GM18868 (cell line): Measurements from ENCODE around the gene PLOD1.
"Not testable (repeated sequence)": the region's sequence is repeated elsewhere in the genome, so short reads cannot be mapped to it uniquely, and the experiment has no call there.

Source experiments
- ATAC-seq: cut with Tn5 transposase; IDR thresholded peaks from one replicate; pipeline ENCODE4 v1.9.1; 2021; ENCODE audit warnings: mild to moderate bottlenecking, moderate library complexity; ENCODE audit not compliant: unreplicated experiment

Gene PLOD1

DNA sequence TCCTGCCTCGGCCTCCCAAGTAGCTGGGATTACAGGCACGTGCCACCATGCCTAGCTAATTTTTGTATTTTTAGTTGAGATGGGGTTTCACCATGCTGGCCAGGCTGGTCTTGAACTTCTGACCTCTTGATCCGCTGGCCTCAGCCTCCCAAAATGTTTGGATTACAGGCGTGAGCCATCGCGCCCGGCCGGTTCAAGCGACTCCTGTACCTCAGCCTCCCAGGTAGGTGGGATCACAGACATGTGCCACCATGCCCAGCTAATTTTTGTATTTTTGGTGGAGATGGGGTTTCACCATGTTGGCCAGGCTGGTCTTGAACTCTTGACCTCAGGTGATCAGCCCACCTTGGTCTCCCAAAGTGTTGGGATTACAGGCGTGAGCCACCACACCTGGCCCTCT lies 1.2 kb downstream of the PLOD1 start:
- not testable (repeated sequence) for ATAC-seq

DNA sequence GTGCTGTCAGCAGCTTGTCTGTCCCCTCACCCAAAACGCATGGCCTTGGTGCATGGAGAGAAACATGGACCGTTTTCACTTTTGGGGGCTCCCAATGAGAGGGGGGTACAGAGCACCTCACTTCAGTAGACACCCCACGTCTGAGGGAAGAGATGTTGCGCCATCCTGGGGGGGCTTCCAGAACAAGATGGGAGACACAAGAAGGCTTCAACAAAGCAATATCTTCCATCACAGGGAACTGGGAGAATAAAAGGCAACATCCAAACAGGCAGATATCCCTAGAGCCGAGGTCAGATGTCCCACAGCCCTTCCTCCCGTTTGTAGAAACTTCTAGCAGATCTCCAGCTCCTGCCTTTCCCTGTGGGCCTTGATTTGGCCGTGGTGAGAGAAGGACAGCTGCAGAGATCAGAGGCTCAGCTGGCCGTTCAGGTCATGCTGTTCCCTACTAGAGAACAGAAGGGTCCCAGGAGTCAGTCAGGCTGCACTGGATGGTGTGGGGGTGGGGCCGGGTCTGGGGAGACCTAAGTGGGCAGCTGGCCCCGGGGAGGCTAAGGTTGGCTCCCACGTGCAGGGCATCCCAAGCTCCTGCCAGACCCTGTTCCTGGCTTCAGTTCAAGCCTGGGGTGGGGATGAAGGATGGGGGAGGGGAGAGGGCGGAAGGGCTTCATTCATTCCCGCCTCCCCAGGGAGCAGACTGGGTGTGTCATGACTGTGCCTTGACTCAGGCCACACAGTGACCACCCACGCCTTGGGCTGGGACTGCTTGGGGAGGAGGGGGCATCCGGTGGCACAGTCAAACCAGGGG lies 4.4 kb downstream of the PLOD1 start:
- no peak for ATAC-seq

DNA sequence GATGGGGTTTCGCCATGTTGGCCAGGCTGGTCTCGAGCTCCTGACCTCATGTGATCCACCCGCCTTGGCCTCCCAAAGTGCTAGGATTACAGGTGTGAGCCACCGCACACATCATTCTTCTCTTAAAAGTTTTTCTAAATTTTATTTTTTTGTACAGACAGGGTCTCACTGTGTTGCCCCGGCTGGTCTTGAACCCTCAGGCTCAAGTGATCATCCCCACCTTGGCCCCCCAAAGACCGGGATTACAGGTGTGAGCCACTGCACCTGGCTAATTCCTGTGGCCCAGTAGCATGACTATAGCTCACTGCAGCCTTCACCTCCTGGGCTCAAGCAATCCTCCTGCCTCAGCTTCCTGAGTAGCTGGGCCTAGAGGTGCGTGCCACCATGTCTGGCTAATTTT lies 5.3 kb downstream of the PLOD1 start:
- not testable (repeated sequence) for ATAC-seq

DNA sequence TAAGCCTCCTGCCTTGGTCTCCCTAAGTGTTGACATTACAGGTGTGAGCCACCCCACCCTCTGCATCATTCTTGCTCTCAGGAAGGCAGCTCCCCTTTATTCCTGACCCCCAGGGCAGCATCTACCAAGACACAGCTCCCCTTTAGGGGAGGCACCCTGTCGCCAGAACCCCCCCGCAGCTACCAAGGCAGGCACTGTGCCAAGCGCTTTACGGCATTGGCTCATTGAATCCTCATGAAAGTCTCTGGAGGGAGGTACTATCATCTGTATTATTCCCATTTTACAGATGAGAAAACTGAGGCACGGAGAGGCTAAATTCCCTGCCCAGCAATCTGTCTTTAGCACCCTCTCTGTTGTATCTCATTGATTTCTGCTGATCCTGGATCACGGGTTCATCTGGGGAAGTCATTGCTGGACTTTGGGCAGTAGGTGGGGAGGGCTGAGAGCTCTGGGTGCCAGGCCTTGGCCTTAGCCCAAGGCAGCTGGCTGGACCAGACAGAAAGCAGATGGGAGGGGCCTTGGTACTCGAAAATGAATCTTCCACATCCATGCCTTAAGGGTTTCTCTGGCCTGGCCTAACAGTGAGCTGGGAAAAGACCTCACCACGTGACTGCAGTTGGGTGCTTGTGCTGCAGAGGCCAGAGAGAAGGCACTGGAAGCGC lies 5.9 kb downstream of the PLOD1 start:
- no peak for ATAC-seq

DNA sequence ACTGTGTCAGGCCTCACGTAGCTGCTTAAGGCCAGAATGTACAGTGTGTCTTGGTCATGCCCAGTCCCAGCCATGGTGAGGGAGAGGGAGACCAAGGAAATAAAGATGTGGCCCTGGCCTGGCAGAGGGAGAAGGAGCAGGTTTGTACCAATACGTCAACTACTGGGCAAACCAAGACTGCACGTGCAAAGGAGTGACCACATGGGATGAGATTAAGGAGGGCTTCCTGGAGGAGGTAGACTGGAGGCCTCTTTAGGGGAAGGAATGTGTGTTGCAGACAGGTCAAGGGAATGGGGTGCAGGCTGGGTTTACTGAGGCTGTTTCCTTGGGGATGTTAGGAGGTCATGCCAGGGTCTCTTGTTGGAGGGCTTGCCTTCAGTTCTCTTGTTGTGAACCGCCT lies 7.8 kb downstream of the PLOD1 start:
- no peak for ATAC-seq

DNA sequence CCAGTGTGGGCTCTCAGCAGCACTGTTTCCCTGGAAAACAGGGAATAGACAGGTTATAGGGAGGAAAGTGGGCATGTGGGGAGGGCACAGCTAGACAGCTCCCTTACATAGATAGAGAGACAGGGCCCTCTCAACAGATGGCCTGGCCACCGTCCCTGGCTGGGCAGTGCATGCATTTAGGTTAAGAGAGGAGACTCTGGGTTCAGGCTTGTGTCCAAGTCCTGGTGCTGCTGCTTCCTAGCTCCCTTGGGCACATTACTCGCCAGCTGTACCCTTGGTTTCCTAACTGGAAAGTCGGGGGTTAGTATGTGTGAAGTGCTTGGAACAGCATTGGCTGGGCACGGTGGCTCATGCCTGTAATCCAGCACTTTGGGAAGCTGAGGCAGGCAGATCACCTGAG lies 9.1 kb downstream of the PLOD1 start:
- ATAC-seq = no peak

DNA sequence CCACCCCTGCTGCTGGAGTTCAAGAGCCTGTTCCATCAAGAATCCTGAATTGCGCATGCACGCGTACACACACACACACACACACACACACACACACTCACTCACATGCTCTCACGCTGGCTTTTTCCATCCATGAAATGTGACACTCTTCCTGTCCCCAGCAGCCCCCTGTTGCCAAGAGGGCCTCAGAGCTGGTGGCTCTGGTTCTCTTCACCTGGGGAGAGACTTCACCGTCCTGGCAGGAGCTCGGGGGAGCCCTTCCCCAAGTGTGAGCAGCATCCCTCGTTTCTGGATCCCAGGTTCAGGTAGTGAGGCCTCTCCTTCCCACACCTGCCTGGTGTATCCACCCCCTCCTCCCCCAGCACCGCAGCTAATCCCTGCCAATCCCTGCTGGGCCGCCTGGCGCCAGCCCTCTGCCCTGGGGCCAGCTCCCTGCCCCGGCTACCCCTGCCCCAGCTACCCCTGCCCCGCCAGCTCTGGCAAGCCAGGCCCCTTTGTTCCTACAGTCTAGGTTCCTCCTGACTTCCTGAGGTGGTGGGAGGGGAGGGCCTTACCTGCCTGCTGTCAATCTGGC lies 9.9 kb downstream of the PLOD1 start:
- ATAC-seq = no peak

DNA sequence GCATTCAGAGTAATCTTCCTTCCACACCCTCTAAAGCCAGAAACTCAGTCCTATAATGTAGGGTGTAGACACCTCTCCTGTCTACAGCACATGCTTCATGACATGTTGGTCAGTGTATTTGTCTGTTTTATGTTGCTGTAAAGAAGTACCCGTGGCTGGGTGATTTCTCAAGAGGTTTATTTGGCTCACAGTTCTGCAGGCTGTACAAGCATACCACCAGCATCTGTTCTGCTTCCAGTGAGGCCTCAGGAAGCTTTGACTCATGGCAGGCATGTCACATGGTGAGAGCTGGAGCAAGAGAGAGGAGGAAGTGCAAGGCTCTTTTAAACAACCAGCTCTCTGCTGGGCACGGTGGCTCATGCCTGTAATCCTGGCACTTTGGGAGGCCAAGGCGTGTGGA lies 12.1 kb downstream of the PLOD1 start:
- ATAC-seq = no peak

DNA sequence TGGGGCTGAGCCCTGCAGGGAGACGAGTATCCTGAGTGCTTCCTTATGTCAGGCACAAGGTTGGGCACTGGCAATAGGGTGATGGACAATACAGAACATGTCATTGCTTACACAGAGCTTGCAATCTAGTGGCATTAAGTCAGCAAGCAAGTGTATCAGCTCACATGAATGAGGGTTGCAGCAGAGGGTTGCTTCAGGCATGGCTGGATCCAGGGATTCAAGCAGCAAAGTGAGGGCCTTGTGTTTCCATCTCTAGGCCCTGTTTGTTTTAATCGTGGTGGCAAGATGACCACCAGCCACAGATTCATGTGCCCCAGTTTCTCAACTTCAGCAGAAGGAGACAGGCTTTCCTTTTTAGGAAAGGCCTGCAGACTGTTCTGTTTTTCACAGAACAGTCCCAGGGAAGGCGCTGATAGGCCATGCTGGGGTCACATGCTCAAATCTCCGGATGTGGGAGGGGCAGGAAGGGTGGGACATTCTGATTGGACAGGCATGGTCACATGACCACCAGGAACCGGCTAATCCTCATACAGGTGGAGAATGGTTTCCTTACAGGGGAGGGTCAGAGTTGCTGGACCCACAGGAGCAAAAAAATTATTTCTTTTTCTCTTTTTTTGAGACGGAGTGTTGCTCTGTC lies 14.4 kb downstream of the PLOD1 start:
- no peak for ATAC-seq

DNA sequence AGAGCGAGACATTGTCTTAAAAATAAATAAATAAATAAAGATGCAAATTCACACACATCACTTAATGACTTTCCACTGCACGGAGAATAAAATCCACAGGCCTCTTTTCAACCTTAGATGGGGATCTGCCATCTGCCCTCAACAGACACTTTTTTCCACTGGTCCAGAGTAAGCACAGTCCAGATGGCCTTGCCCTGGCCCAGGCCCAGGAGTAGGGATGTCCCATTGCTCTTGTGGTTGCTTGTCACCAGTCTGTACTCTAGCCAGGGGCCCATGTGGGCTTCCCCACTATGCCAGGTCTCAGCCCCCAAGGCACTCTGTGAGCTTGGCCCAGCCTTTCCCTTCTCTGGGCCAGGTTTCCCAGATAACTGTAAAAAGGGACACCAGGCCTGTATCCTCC lies 17.4 kb downstream of the PLOD1 start:
- no peak for ATAC-seq

DNA sequence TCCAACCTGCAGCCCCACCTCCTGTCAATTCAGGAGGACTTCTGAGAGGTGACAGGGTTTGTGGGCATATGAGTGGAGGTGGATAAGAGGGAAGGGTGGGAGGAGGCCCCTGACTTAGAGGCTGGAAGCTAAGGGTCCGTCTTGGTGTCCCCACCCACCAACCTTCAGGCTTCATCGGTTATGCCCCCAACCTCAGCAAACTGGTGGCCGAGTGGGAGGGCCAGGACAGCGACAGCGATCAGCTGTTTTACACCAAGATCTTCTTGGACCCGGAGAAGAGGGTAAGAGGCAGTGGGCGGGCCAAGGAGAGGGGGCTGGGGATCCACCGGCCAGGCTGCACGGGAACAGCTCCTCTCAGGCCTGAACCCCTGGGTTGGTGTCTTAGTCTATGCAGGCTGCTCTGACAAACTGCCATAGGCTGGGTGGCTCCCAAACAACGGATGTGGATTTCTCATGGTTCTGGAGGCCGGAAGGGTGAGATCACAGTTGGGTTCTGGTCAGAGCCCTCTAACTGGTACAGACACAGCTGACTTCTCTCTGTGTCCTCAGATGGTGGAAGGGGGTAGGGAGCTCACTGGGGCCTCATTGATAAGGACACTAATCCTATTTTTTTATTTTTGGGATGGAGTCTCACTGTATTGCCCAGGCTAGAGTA lies 18.1 kb downstream of the PLOD1 start:
- no peak for ATAC-seq

DNA sequence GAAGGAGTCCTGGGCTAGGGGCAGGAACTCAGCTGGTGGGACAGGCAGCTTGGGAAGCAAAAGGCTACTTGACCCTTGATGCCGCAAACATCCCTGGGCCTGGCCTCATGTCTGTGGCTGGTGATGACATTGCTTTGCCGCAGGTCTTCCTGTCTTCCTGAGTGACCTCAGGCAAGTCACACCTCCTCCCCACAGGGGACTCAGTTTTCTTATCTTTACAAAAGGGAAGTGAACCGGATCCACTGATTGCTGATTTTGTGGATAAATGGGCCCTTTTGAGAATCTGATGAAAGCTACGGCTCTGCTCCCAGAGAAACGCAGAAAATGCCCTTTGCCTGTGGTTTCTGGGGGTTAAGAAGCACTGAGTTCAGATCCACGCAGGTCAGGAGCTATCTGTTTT lies 20.7 kb downstream of the PLOD1 start:
- no peak for ATAC-seq

DNA sequence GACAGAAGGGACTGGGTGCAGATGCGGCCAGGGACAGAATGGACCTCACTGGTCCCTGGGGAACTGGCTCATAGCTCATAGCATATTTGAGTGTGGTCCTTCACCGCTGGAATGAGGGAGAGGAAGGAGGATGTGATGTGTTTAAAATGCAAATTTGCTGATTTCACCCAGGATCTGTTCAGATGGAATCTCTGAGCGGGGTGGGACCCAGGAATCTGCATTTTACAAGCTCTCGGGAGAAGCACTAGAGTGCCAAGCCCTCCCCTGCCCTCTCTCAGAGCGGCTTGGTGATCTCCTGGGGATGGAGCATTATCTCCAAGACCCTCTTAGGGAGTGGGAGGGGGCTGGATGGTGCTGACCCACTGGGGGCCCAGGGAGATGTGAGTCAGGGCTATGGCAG lies 22.9 kb downstream of the PLOD1 start:
- ATAC-seq = no peak

DNA sequence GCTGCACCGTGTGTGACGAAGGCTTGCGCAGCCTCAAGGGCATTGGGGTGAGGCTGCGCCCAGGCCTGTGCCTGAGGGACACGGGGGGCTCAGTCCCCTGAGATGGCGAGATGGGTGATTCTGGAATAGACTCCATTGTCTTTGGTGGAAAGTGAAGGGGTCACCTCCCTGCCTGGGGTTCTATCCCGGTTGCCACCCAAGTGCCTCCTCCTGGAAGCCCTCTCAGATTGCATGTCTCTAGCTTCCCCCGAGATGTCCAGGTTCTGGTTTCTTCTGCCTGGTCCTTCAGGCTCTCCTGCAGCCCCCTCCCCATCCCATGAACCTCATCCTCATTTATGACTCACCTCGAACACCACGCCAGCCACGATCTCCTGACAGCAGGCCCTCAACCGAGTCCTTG lies 23.4 kb downstream of the PLOD1 start:
- ATAC-seq = no peak

DNA sequence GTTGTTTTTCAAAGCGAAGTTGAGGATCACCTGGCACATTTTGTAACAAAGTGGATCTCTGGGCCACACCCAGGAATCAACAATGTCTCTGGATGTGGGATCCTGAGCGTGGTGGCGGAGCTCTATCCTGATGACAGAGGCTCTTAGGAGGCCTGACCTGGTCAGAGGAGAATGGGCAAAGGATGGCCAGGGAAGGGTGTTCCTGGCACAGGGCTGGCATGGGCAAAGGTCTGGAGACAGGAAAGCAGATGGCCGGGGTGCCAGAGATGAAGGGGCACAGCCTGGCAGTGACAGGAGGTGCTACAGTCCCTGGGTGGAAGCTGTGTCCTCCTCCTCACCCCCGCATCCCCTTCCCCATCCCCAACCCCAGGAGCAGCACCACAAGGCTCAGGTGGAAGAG lies 25.8 kb downstream of the PLOD1 start:
- no peak for ATAC-seq

DNA sequence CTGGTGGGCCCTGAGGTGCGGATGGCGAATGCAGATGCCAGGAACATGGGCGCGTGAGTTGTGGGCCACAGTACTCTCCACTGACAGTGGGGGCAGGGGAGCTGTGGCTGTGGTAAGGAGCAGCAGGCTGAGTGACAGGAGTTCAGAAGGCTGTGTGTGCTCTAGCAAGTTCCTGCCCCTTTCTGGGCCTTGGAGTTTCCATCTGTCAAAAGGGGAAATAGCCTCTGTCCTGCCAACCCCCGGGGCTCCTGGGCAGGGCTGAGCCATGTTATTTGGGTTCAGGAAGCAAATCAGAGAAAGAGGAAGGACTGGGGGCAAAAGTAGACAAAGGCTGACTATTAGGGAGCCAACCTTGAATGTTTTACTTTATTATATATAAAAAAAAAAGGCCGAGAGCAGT lies 26.2 kb downstream of the PLOD1 start:
- no peak for ATAC-seq

DNA sequence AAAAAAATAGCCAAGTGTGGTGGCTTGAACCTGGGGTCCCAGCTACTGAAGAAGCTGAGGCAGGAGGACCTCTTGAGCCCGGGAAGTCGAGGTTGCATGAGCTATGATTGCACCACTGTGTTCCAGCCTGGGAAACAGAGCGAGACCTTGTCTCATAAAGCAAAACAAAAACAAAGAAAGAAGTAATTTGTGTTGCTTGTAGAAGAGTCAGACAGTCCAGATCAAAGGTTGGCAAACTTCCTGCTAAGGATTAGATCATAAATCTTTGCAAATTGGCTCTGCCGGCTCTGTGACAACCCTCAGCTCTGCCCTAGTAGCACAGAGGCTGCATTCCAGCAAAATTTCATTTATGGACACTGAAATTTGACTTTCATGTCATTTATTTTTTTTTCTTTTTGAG lies 26.7 kb downstream of the PLOD1 start:
- ATAC-seq = no peak

DNA sequence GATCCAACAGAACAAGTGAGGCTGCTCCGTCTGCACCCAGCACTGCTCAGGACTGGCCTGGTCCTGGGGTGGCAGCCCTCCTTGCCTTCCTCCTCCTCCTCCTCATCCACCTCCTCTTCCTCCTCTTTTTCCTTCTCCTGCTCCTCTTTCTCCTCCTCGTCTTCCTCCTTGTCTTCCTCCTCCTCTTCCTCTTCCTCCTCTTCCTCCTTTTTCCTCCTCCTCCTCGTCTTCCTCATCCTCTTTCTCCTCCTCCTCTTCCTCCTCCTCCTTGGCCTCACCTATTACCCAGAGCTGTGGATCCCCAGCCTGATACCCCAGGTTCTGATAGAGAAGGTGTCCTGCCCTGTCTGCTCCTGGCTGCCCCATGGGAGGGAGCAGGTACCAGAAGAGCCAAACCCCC lies 29.1 kb downstream of the PLOD1 start:
- ATAC-seq = no peak

DNA sequence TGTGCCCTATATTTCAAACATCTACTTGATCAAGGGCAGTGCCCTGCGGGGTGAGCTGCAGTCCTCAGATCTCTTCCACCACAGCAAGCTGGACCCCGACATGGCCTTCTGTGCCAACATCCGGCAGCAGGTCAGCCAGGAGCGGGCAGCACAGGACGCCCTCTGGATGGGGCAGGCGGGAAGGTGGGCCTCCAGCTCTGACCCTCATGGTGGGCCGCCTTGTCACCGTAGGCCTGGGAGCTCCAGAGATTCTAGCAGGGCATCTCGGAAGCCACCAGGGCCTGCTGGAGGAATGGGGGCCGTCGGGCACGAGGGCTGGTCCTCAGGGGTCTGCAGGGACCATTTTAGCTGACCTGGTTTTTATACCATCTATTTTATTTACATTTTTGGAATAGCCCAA lies 30.1 kb downstream of the PLOD1 start:
- no peak for ATAC-seq

DNA sequence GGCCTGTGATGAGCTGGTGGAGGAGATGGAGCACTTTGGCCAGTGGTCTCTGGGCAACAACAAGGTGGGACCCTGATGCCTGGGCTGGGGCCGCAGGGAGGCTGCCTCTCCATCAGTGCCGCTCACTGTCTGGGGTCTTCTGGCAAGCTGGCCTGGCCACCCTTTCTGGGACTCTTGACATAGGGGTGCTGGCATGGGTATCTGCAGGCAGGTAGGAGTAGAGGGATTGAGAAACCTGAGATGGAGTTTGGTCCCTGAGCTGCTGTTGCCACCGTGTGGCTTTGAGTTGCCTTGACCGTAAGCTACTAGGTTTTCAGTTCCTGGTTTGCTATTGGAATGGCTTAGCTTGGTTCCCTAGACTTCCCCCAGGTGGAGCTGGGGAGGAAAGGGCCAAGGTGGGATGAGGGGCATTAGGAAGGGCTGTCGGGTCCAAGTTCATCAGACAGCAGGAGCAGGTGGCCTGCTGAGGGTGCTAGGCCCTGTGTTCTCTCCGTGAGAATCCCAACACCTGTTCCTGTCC lies 32.6 kb downstream of the PLOD1 start:
- no peak for ATAC-seq
